ENCODE data around the gene ST6GALNAC3.
"Not testable (repeated sequence)": the region's sequence is repeated elsewhere in the genome, so short reads cannot be mapped to it uniquely, and the experiment has no call there.

ST6GALNAC3 gene

DNA sequence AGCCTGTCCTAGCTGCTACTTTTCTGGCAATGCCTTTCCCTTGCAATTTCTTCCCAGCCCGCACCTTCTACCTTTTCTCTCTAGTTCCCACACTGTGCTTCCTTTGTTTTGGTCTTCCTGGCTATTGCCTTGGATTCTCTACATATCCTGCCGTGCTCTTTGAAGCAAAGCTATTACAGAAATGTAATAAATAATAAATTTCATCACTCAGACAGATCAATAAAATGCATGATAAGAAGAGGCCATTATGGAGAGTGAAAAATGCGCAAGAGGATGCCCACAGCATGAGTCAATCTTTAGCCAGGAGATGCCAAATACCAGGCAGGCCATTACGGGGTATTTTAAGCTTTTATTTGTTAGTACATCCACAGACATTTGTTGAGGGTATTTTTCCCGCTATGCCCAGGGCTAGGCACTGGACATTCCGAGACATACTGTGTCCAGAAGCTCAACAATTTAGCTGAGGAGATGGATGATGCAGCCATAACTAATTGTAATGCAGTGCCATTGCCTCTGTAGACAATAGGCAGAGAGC lies 163.6 kb downstream of the ST6GALNAC3 start:
- no peak for DNase-seq

GRCh38 chr1:76239470-76239918 lies 164.9 kb downstream of the ST6GALNAC3 start:
- no peak for DNase-seq

DNA sequence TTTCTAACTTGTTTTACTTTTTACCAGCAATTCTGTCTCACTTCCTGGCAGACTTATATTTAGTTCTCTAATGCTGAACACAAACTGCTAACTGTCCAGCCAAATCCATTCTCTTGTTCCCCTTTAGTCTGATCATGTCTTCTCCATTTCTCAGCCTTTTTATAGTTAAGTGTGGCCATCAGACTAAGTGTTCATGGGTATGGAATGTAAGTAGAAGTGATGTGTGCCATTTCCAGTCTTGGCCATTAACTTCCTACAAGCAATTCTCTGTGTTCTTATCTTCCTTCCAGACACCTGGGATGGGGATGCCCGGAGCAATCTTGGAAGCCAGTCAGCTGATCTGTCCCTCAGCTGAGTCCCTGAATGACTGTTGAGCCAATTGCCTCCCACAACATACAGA lies 165.8 kb downstream of the ST6GALNAC3 start:
- DNase-seq = no peak

- DNase-seq = not testable (repeated sequence)
Measured at GRCh38 chr1:76242587-76242986, 168.0 kb downstream of the ST6GALNAC3 start.

DNA sequence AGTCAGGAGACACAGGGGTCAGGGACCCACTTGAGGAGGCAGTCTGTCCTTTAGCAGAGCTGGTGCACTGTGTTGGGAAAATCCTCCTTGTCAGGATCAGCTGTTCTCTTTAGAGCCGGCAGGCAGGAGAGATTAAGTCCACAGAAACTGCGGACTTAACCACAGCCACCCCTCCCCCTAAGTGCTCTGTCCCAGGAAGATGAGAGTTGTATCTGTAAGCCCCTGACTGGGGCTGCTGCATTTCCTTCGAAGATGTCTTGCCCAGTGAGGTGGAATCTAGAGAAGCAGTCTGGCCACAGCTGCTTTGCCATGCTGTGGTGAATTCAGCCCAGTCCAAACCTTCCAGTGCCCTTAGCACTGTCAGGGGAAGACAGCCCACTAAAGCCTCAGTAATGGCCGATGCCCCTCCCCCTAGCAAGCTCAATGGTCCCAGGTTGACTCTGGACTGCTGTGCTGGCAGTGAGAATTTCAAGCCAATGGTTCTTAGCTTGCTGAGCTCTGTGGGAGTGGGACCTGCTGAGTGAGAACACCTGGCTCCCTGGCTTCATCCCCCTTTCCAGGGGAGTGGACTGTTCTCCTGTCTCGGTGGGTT lies 172.8 kb downstream of the ST6GALNAC3 start:
- no peak for DNase-seq

GRCh38 chr1:76250271-76250670 lies 175.7 kb downstream of the ST6GALNAC3 start:
- DNase-seq = peak in 1 of 56 donors; percentile 4

DNA sequence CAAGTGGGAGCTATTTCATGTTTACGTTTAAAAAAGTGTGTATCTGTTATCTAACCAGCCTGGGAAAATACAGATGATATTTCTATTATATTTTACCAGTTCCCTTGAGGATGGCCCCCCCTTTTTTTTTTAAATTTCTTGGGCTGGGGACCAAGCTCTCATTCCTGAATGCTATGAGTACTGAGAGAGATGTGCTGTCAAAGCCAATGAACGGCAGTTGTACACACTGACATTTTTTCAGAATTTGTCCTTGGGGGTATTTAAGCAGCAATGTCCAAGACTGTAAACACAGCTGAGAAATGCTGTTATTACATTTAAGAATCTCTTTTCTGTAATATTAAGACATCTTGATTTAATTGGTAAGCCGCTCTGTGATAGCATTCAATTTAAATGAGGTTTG lies 177.9 kb downstream of the ST6GALNAC3 start:
- DNase-seq = no peak

DNA sequence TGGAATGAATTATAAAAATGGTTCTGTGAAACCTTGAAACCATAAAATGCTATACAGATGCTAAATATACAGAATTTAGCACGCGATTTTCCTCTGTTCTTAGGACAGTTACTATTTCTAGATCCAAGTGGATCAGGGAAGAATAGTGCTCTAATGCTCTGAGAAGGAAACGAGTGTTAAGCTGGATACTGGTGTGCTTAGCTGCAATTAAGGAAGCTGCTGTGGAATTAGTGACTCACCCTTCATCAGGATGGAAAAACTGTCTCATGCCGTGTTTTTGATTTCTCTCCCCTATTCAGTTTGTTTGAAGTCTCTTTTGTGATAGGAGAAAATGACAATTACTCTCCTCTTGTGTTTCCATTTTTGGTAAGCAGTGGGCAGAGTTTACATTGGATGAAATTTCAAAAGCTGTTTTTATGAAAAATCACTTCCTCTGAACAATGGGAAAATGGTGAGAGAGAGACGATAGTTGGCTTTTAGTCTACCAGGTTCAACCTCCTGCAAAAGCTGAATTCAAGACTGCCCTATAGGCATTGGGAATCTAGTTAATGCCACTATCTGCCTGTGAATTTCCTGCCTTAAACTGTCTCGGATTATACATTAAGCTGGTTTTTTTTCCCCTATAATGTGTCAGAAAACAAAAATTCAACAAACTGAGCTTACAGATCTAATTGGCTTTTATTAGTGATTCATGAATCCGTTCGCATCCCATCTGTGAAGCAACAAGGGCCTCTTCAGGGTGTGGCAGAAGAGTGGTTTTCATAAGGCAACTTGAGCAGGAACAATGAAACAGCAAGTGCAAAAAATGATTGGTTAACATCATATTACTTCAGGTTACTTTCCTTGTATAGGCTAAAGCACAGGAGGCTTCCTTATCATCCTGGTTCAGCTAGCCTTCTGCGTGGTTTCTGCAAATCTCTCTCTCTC lies 179.8 kb downstream of the ST6GALNAC3 start:
- DNase-seq = no peak

DNA sequence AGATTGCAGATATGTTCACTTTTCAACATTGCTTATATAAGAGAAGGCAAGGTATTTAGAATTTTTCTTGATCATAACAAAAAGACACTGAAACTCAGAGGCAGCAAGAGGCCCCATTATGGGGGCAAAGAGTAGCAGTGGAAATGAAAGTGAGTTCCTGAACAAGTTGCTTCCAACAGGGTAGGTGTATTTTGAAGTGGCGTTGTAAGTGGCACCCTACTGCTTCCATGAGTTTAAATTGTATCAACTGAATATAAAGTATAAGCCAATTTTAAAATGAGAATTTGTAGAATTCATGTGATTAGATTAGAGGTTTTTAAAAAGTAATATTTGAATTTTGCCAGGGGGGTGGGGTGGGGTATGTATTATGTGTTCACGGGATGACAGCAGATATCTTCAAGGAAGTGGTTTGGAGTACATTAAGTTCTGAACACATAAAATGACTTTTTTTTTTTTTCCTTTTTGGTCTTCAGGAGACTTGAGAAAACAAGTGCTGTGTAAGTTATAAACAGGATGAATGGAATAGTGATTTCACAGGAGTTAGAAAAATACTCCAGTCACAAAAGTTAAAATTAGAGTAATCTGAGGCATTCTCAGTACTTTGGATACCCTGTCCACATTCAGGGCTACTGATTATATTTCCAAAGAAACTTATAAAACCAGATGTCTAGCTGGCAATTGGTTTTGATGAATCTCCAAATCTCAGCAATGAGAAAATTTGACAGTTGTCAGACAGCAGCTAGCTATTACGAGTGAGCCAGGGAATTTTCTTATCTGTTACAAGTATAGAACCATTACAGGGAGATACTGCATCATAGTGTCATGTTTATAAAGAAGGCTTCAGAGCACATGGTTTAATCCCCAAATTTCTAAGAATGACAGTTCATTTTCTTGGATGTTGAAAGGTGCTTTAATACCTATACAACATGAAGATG lies 182.0 kb downstream of the ST6GALNAC3 start:
- no peak for DNase-seq

GRCh38 chr1:76257823-76258222 lies 183.3 kb downstream of the ST6GALNAC3 start:
- DNase-seq = no peak

- DNase-seq = no peak
Measured at GRCh38 chr1:76259270-76259669, 184.7 kb downstream of the ST6GALNAC3 start.

DNA sequence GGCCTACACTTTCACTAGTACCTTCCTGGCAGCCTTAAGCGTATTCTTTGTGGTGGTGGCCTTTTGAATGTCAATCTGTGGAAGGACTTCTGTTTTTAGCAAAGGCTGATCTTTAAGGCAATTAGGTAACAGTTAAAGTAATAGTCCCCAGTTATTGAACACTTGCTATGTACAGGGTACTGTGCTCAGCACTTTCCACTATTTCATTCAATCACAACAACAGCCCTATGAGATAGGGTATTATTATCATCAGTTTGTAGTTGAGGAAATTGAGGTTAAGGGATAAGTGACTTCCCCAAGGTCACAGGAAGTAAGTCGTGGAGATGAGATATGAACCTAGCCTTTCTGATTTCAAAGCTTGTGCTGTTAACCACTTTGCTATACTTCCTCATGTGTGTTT lies 185.7 kb downstream of the ST6GALNAC3 start:
- no peak for DNase-seq

DNA sequence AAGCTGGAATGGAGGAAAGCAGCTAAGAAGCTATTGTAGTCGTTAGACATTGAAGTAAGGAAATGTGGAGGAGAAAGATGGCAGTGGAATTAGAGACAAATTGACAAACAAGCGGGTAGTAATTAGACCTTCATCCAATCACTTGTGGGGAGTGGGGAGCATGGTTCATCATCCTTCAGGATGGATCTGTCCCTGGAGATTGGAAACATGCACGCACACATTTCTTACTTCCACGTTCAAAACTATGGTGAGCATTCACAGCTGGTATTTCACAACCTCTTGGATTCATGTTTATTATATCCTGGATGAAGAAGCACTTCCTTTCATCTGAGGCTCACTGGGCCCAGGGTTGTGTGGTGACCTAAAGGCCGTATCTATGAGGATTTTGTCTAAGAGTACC lies 188.1 kb downstream of the ST6GALNAC3 start:
- no peak for DNase-seq

DNA sequence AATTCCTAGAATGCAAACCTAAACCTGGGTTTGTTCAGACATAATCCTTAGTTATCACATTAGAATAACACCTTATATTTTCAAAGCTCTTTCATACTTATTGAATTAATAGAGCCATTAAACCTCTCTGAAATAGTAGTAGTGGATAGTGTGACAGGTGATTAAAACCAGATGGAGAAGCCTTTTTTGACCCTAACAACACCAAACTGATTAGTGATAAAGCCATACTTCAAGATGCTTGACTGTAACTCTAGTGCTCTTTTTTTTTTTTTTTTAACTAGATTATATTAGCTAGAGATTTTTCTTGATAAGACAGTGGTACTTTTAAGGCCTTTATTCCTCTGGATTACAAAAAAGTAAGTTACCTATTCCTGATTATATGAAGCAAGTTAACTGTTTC lies 190.1 kb downstream of the ST6GALNAC3 start:
- no peak for DNase-seq

DNA sequence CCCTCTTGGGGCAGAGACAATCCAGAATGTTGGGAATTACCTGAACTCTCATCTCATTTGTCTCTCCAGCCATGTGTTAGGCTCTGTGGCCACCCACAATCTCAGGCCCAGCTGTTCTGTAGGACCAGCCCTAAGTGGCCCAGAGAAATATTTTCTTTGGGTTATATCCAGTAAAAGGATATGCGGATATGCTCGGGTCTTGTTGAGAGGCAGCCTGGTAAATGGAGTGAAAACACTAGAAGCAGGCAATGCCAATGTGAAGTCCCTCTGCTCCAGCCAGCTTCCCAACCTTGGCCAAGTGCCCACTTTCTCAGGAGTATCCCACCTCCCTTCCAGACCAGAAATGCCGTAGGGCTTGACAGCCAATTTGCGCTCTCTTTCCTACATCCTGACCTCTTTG lies 192.2 kb downstream of the ST6GALNAC3 start:
- DNase-seq = no peak

DNA sequence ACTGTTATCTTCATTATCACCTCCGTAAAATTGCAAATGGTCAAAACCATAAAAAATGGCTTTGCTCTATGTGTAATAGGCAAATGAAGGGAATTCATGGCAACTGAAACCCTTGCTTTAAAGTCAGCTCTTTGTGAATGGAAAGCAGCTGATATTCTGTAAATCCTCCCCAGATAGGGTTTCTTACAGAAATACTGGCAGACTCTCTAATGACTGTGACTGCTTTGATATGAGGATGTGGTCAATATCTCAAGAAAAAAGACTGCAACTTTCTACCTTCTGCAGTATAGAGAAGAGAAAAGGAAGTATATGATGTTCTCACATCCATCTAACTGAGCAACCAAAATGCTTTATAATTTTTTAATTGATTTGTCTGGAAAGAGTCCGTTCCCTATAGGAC lies 193.1 kb downstream of the ST6GALNAC3 start:
- DNase-seq = no peak

DNA sequence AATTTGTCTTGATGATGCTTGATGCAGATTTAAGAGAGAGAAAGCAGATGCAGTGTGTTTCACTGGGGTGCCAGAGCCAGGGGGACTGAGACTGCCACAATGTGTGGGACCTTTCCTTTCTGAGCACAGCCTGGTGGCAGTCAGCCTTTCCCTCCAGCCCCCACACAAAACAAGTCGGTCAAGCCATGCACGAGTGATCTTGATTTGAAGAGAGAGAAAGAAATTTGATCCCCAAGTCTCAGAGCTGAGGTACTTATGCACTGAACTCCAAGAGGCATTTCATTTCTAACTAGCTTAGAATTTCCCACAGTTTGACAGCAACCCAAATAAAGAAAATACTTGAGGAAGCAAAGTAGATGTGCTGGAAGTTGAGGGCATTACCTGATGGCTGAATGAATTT lies 193.8 kb downstream of the ST6GALNAC3 start:
- DNase-seq = no peak

GRCh38 chr1:76269155-76269554 lies 194.6 kb downstream of the ST6GALNAC3 start:
- DNase-seq = no peak

DNA sequence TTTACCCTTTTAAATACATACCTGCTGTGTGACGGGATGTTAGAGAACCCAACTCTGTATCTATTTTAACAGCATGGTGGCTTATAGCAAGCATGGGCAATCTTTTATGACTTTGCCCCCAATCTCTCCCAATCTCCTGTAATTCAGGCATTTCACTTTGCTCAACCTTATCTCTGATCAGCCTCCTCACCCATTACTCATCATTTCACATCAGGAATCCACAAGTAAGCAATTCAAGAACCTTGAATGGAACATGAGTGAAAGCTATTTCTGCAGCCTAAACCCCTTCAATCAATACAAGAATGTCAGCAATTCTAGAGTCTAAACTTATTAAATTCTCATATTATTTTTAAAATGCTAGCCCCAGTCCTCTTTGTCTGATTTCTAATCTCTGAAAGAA lies 199.8 kb downstream of the ST6GALNAC3 start:
- DNase-seq = no peak

DNA sequence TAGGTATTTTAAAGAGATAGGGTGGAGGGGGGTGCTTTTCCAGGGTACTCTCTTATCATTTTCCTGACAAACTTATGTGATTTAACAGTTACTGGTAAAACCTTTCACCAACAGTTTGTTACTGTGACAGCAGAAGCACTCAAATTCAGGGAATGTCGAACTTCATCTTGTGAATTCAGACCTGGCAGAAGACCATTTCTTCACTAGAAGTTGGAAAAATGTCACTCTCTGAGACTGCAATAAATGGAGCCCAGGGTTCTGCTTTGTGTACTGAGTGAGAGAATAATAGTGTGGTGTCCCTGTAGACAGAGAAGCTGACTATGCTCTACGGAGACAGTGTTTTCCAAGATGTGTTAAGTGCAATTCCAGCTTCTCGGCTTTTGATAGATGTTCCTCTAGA lies 200.2 kb downstream of the ST6GALNAC3 start:
- no peak for DNase-seq

DNA sequence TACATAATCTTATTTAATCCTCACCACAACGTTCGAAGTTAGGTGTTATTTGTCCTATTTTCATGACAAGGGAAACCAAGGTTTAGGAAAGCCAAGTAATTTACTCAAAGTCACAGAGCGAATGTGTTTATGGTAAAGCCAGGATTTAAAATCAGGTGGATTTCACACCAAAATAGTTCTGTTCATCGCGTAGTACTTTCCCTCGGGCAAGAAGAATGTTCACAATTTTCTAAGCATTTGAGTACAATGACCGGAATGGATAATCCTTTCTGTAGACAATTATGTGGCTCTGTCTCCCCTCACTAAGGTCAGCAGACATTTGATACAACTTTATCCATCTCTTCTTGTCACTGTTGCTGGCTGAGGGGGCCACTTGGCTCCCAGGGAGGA lies 204.2 kb downstream of the ST6GALNAC3 start:
- no peak for DNase-seq

Measured in nucleus accumbens (tissue), 56 donors.